B cell (primary cell): ENCODE data around the gene IL17A. TPM values are rescaled to one million over a fixed set of nuclear protein-coding genes. Genes with fewer than 3 reads are reported as not detected.

Experiments
- ATAC-seq: fragments of 200-7000 bp; cut with Tn5 transposase; one replicate; pipeline ENCODE4 v1.10.0; 2021; ENCODE audit warnings: low read depth, mild to moderate bottlenecking, moderate number of reproducible peaks, moderate library complexity
- CTCF ChIA-PET: fragments of 350-600 bp; sonication (Branson Sonifier 250); formaldehyde crosslinking; loops from one replicate; lab custom pipeline; 2021; ENCODE audit warnings: antibody characterized with exemption, inconsistent platforms; lab: Charles Lee
- POLR2A ChIA-PET: fragments of 350-600 bp; sonication (Branson Sonifier 250); formaldehyde crosslinking; loops from one replicate; lab custom pipeline; 2021; ENCODE audit warnings: antibody characterized with exemption; lab: Charles Lee
- DNase-seq: peaks from one replicate; pipeline ENCODE4 v3.0.0; 2013
- H2AFZ ChIP-seq: 2 replicates; pipeline ENCODE4 v1.6.1; 2012; ENCODE audit warnings: mild to moderate bottlenecking, low read depth, low read length; ENCODE audit not compliant: insufficient read depth, poor library complexity, severe bottlenecking
- H3K27ac ChIP-seq, 2 donors: 1 replicate in 1 of 2; 2 replicates in 1 of 2; pipeline ENCODE4 v1.5.1; 2012 to 2013; ENCODE audit warnings: low read length in 2 of 2, mild to moderate bottlenecking in 2 of 2, moderate library complexity in 1 of 2
- H3K27me3 ChIP-seq, 4 experiments: fragments of 200-600 bp in 1 of 4; sonication (generic) in 1 of 4; replicated peaks in 1 of 4; 1 replicate in 2 of 4; 2 replicates in 2 of 4; pipeline versions ENCODE4 v1.6.1 to v1.7.0; 2013 to 2016; ENCODE audit warnings: low read length in 3 of 4, mild to moderate bottlenecking in 2 of 4, mixed read lengths in 1 of 4, moderate library complexity in 1 of 4; ENCODE audit not compliant: insufficient read depth in 4 of 4, control insufficient read depth in 3 of 4; ENCODE audit errors: control extremely low read depth in 1 of 4
- H3K36me3 ChIP-seq, 2 experiments: replicated peaks in 1 of 2; 1 replicate in 1 of 2; 2 replicates in 1 of 2; pipeline versions ENCODE4 v1.6.1 to v1.7.1; 2013; ENCODE audit warnings: low read length in 1 of 2; ENCODE audit not compliant: insufficient read depth in 2 of 2, control insufficient read depth in 1 of 2; ENCODE audit errors: control extremely low read depth in 1 of 2, extremely low read depth in 1 of 2
- H3K4me1 ChIP-seq, 2 donors: fragments of 200-600 bp in 1 of 2; sonication (generic) in 1 of 2; 1 replicate in 1 of 2; 2 replicates in 1 of 2; pipeline versions ENCODE4 v1.5.1 to v1.6.1; 2013 to 2017; ENCODE audit warnings: low read length in 2 of 2; ENCODE audit not compliant: control insufficient read depth in 2 of 2, insufficient read depth in 2 of 2
- H3K4me2 ChIP-seq: replicated peaks from 2 replicates; pipeline ENCODE3; 2012; ENCODE audit warnings: mild to moderate bottlenecking, low read depth, low read length; ENCODE audit not compliant: poor library complexity, severe bottlenecking
- H3K4me3 ChIP-seq, 5 experiments: fragments of 200-600 bp in 1 of 5; sonication (generic) in 1 of 5; 1 replicate in 3 of 5; 2 replicates in 2 of 5; pipeline versions ENCODE4 v1.5.1 to v1.7.0; 2011 to 2016; ENCODE audit warnings: low read length in 4 of 5, mild to moderate bottlenecking in 4 of 5, low read depth in 2 of 5, control low read depth in 1 of 5, moderate library complexity in 1 of 5; ENCODE audit not compliant: insufficient read depth in 1 of 5; ENCODE audit errors: control extremely low read depth in 1 of 5, extremely low read depth in 1 of 5
- H3K79me2 ChIP-seq: fragments of 200-600 bp; sonication (generic); one replicate; pipeline ENCODE4 v1.6.0; 2016; ENCODE audit warnings: low read length; ENCODE audit not compliant: control insufficient read depth, insufficient read depth
- H3K9ac ChIP-seq: fragments of 200-600 bp; sonication (generic); 2 replicates; pipeline ENCODE4 v1.6.1; 2017; ENCODE audit warnings: mild to moderate bottlenecking, low read length, moderate library complexity
- H3K9me3 ChIP-seq, 3 donors: one replicate each; pipeline versions ENCODE4 v1.6.1 to v1.7.1; 2013; ENCODE audit warnings: low read length in 2 of 3; ENCODE audit not compliant: control insufficient read depth in 2 of 3, insufficient read depth in 1 of 3; ENCODE audit errors: control extremely low read depth in 1 of 3
- H4K20me1 ChIP-seq: 2 replicates; pipeline ENCODE4 v1.6.0; 2012; ENCODE audit warnings: mild to moderate bottlenecking, low read length; ENCODE audit not compliant: insufficient read depth, control insufficient read depth, poor library complexity, severe bottlenecking
- H3K27ac Mint-ChIP-seq: one replicate; pipeline ENCODE4 v1.8.0; 2021; ENCODE audit warnings: mixed read lengths
- H3K27me3 Mint-ChIP-seq: one replicate; pipeline ENCODE4 v1.8.0; 2021; ENCODE audit warnings: mixed read lengths
- H3K4me1 Mint-ChIP-seq: one replicate; pipeline ENCODE4 v1.8.0; 2021; ENCODE audit warnings: mixed read lengths
- H3K4me3 Mint-ChIP-seq: one replicate; pipeline ENCODE4 v1.8.0; 2021; ENCODE audit warnings: mixed read lengths
- H3K9me3 Mint-ChIP-seq: one replicate; pipeline ENCODE4 v1.8.0; 2022; ENCODE audit warnings: mixed read lengths; ENCODE audit not compliant: insufficient read depth
- EZH2 ChIP-seq: IDR thresholded peaks from 2 replicates; pipeline ENCODE4 v1.6.1; 2012; ENCODE audit warnings: borderline replicate concordance, low read depth, mild to moderate bottlenecking, moderate library complexity, low read length; ENCODE audit not compliant: insufficient read depth, poor library complexity, severe bottlenecking
- WGBS: methylation state at CpG from one replicate; pipeline ENCODE4 v1.1.5; 2013; ENCODE audit warnings: missing lambda C conversion rate; ENCODE audit not compliant: insufficient coverage; 5-methylcytosine and 5-hydroxymethylcytosine counted together
- intact Hi-C: fragments of 100-400 bp; cut with micrococcal nuclease; formaldehyde crosslinking; loops from one replicate; pipeline ENCODE4 v1.10.0; 2022
- polyA minus RNA-seq: library from RNA; depleted of rRNA, polyadenylated mRNA; stranded (reverse); fragments of >200 nt; gene quantifications from 2 replicates; pipeline ENCODE4 v1.2.3, GENCODE V29; 2012
- polyA plus RNA-seq: library from polyadenylated mRNA; depleted of rRNA; stranded (reverse); fragments of >200 nt; gene quantifications from 2 replicates; pipeline ENCODE4 v1.2.3, GENCODE V29; 2012
- total RNA-seq, 2 donors: library from RNA; stranded (reverse); fragments of 120-200 nt in 1 of 2; gene quantifications; 1 replicate in 1 of 2; 2 replicates in 1 of 2; pipeline versions ENCODE4 v1.2.3 to v1.2.4, GENCODE V29; 2013 to 2022
- TF ChIP-seq, protein P1 (sequence below): fragments of 200-600 bp; IDR thresholded peaks from one replicate; pipeline ENCODE4 v1.8.0; 2022; ENCODE audit warnings: antibody characterized with exemption, mild to moderate bottlenecking

Gene IL17A
- total RNA-seq, result not detected in 2 replicates
- total RNA-seq (2013), result not detected
- not detected in 2 replicates for polyA plus RNA-seq
- polyA minus RNA-seq, result not detected in 2 replicates

GRCh38 chr6:52186075-52186474 is at the start of gene IL17A:
TSS of gene IL17A (plus strand) at chr6:52186375. CDS start at chr6:52186432, 57 bp downstream.
- no peak for ATAC-seq
- intact Hi-C loops, result no loop called here
- Mint-ChIP-seq H3K4me3 (no peak within 1 kb of the TSS), H3K27ac (no peak within 1 kb of the TSS), H3K4me1 (peaks cover 2% of the 10 kb centered on the region), H3K9me3 (no peaks in the 10 kb centered on the region), H3K27me3 (peaks cover 31% of the 10 kb centered on the region)
- Histone ChIP-seq H4K20me1 (no peaks in the 10 kb centered on the region), H3K4me3 (no peak within 1 kb of the TSS), H2AFZ (no peak within 1 kb of the TSS), H3K4me1 (no peaks in the 10 kb centered on the region), H3K9me3 (no peaks in the 10 kb centered on the region), H3K36me3 (no peaks in the 10 kb centered on the region), H3K4me2 (no peak within 1 kb of the TSS), H3K79me2 (no peaks in the 10 kb centered on the region), H3K27ac (no peak within 1 kb of the TSS), H3K9ac (no peak within 1 kb of the TSS), H3K27me3 (peaks cover 0 to 4% (median 1%) of the 10 kb centered on the region in 4 experiments)
- TF ChIP-seq EZH2, result no peak
- TF ChIP-seq, protein P1, sequence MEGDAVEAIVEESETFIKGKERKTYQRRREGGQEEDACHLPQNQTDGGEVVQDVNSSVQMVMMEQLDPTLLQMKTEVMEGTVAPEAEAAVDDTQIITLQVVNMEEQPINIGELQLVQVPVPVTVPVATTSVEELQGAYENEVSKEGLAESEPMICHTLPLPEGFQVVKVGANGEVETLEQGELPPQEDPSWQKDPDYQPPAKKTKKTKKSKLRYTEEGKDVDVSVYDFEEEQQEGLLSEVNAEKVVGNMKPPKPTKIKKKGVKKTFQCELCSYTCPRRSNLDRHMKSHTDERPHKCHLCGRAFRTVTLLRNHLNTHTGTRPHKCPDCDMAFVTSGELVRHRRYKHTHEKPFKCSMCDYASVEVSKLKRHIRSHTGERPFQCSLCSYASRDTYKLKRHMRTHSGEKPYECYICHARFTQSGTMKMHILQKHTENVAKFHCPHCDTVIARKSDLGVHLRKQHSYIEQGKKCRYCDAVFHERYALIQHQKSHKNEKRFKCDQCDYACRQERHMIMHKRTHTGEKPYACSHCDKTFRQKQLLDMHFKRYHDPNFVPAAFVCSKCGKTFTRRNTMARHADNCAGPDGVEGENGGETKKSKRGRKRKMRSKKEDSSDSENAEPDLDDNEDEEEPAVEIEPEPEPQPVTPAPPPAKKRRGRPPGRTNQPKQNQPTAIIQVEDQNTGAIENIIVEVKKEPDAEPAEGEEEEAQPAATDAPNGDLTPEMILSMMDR, result no peak
- DNase-seq, result no peak
- POLR2A ChIA-PET, result no interaction called here
- CTCF ChIA-PET, result no interaction called here
- 89% methylated on average over 5 of the region's 7 CpGs for WGBS

DNA sequence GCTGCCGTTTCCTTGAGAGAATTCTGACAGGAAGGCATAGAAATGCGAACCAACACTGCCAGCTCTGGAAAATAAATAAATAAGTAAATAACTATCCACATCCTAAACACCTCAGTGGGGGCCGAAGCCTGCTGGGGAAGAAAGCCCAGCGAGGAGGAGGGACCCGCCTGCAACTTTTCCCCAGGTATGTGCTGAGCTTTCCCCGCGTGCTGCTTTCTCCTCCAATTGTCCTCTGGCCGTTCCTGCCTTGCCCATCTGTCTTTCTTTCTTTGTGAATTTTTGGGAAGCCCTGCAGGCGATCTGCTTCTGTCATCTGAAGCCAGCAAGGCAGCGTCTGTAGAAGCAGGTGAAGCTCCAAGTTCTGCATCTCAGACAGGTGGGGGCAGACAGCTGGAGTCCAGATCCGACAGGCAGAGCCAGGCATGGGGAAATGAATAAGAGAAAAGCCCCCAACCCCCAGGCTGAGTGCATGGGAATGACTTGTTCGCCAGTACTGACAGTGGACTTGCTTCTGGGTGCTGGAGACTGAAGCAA is 49.2 kb upstream of the IL17A start:
- DNase-seq, result no peak
- intact Hi-C loops, result no loop called here
- no peaks in the 10 kb centered on the region for H3K27me3 ChIP-seq
- Mint-ChIP-seq H3K9me3 (no peaks in the 10 kb centered on the region), H3K4me3 (no peak overlapping the region), H3K4me1 (peaks cover 4% of the 10 kb centered on the region), H3K27ac (no peak overlapping the region), H3K27me3 (peaks cover 11% of the 10 kb centered on the region)
- H3K27ac ChIP-seq, result no peak overlapping the region
- H3K9ac ChIP-seq, result no peak overlapping the region
- ChIA-PET CTCF (no interaction called here), POLR2A (no interaction called here)
- TF ChIP-seq, protein P1, result no peak
- TF ChIP-seq EZH2, result no peak
- no peaks in the 10 kb centered on the region for H3K4me1 ChIP-seq
- ATAC-seq, result no peak
- no peaks in the 10 kb centered on the region for H4K20me1 ChIP-seq
- H2AFZ ChIP-seq, result no peak overlapping the region
- H3K79me2 ChIP-seq, result no peaks in the 10 kb centered on the region
- no peak overlapping the region for H3K4me3 ChIP-seq
- H3K4me2 ChIP-seq, result no peak overlapping the region
- no peaks in the 10 kb centered on the region for H3K36me3 ChIP-seq
- H3K9me3 ChIP-seq, result no peaks in the 10 kb centered on the region
- 90% methylated on average over 10 of the region's 12 CpGs for WGBS
